OCI-LY1 (cell line): ENCODE results near the gene DAAM2.

Source experiments
- H2AFZ ChIP-seq: fragments of 200-600 bp; sonication (generic), shearing (Covaris generic); 2 replicates; pipeline ENCODE4 v1.6.0; 2014; ENCODE audit warnings: antibody characterized with exemption, mild to moderate bottlenecking, low read length
- H3F3A ChIP-seq: fragments of 200-600 bp; sonication (generic), shearing (Covaris generic); 2 replicates; pipeline ENCODE4 v1.6.0; 2014; ENCODE audit warnings: mild to moderate bottlenecking, antibody characterized with exemption, low read length, moderate library complexity; ENCODE audit not compliant: insufficient read depth
- H3K27ac ChIP-seq: fragments of 200-600 bp; sonication (generic); 2 replicates; pipeline ENCODE4 v1.5.1; 2014; ENCODE audit warnings: low read length, mixed run types, mild to moderate bottlenecking, low read depth; ENCODE audit not compliant: poor library complexity, severe bottlenecking
- H3K27me3 ChIP-seq: fragments of 200-600 bp; sonication (generic); 2 replicates; pipeline ENCODE4 v1.6.0; 2014; ENCODE audit warnings: antibody characterized with exemption, mild to moderate bottlenecking, low read length, moderate library complexity; ENCODE audit not compliant: insufficient read depth
- H3K36me3 ChIP-seq: fragments of 200-600 bp; sonication (generic); 2 replicates; pipeline ENCODE4 v1.6.1; 2014; ENCODE audit warnings: mild to moderate bottlenecking, antibody characterized with exemption, low read length, moderate library complexity, mixed read lengths; ENCODE audit not compliant: insufficient read depth
- H3K4me1 ChIP-seq: fragments of 200-600 bp; sonication (generic); 2 replicates; pipeline ENCODE4 v1.5.1; 2014; ENCODE audit warnings: mild to moderate bottlenecking, low read length, moderate library complexity; ENCODE audit not compliant: insufficient read depth, severe bottlenecking
- H3K4me2 ChIP-seq: fragments of 200-600 bp; sonication (generic), shearing (Covaris generic); 2 replicates; pipeline ENCODE4 v1.6.1; 2014; ENCODE audit warnings: low read length
- H3K4me3 ChIP-seq: fragments of 200-600 bp; sonication (generic); 2 replicates; pipeline ENCODE4 v1.5.1; 2014; ENCODE audit warnings: low read length, low read depth, mild to moderate bottlenecking, mixed read lengths; ENCODE audit not compliant: poor library complexity, severe bottlenecking
- H3K79me2 ChIP-seq: fragments of 200-600 bp; shearing (Covaris generic); 2 replicates; pipeline ENCODE4 v1.6.1; 2016; ENCODE audit warnings: mixed run types, low read length, mixed read lengths; ENCODE audit not compliant: insufficient read depth
- H3K9ac ChIP-seq: fragments of 200-600 bp; sonication (generic), shearing (Covaris generic); 2 replicates; pipeline ENCODE4 v1.6.1; 2014; ENCODE audit warnings: mild to moderate bottlenecking, low read length, mixed read lengths
- H3K9me2 ChIP-seq: fragments of 200-600 bp; sonication (generic), shearing (Covaris generic); 2 replicates; pipeline ENCODE4 v1.6.1; 2014; ENCODE audit warnings: low read depth, mild to moderate bottlenecking, low read length, mixed read lengths
- H3K9me3 ChIP-seq: fragments of 200-600 bp; shearing (Covaris generic); 2 replicates; pipeline ENCODE4 v1.6.1; 2014; ENCODE audit warnings: low read length, mixed read lengths
- H4K20me1 ChIP-seq: fragments of 200-600 bp; sonication (generic), shearing (Covaris generic); 2 replicates; pipeline ENCODE4 v1.6.0; 2016; ENCODE audit warnings: mild to moderate bottlenecking, low read length; ENCODE audit not compliant: insufficient read depth
- CTCF ChIP-seq: fragments of 200-600 bp; sonication (generic), shearing (Covaris generic); IDR thresholded peaks from 2 replicates; pipeline ENCODE4 v1.5.1; 2017; ENCODE audit warnings: mild to moderate bottlenecking, antibody characterized with exemption, low read length, moderate library complexity, mixed read lengths
- EZH2 ChIP-seq: fragments of 200-600 bp; sonication (generic), shearing (Covaris generic); IDR thresholded peaks from 2 replicates; pipeline ENCODE4 v1.8.0; 2017; ENCODE audit warnings: borderline replicate concordance, mixed run types, mild to moderate bottlenecking, antibody characterized with exemption, low read length, moderate library complexity, mixed read lengths

DAAM2 gene

GRCh38 chr6:39938773-39939654 is 146.8 kb downstream of the DAAM2 start:
- H3K9me3 ChIP-seq = no peaks in the 10 kb centered on the region
- TF ChIP-seq EZH2 = no peak
- TF ChIP-seq CTCF = no peak
- H3K9ac ChIP-seq = no peak overlapping the region
- H3K79me2 ChIP-seq = no peaks in the 10 kb centered on the region
- H3K27me3 ChIP-seq = no peaks in the 10 kb centered on the region
- H3K4me2 ChIP-seq = no peak overlapping the region
- H3K9me2 ChIP-seq = no peaks in the 10 kb centered on the region
- no peak overlapping the region for H3K27ac ChIP-seq
- H4K20me1 ChIP-seq = no peaks in the 10 kb centered on the region
- H3K4me3 ChIP-seq = no peak overlapping the region
- no peaks in the 10 kb centered on the region for H3K4me1 ChIP-seq
- H3K36me3 ChIP-seq = no peaks in the 10 kb centered on the region
- H3F3A ChIP-seq = no peaks in the 10 kb centered on the region
- H2AFZ ChIP-seq = no peak overlapping the region

GRCh38 chr6:39941138-39941537 is 149.0 kb downstream of the DAAM2 start:
- H3K36me3 ChIP-seq = no peaks in the 10 kb centered on the region
- H3F3A ChIP-seq = no peaks in the 10 kb centered on the region
- H2AFZ ChIP-seq = no peak overlapping the region
- H3K27ac ChIP-seq = no peak overlapping the region
- no peaks in the 10 kb centered on the region for H4K20me1 ChIP-seq
- no peaks in the 10 kb centered on the region for H3K79me2 ChIP-seq
- no peak overlapping the region for H3K9ac ChIP-seq
- H3K9me3 ChIP-seq = no peaks in the 10 kb centered on the region
- H3K27me3 ChIP-seq = no peaks in the 10 kb centered on the region
- TF ChIP-seq EZH2 (no peak), CTCF (no peak)
- no peak overlapping the region for H3K4me2 ChIP-seq
- H3K4me3 ChIP-seq = no peak overlapping the region
- H3K4me1 ChIP-seq = no peaks in the 10 kb centered on the region
- no peaks in the 10 kb centered on the region for H3K9me2 ChIP-seq

GRCh38 chr6:39941820-39942219 is 149.6 kb downstream of the DAAM2 start:
- H3K9me3 ChIP-seq = no peaks in the 10 kb centered on the region
- H3K9ac ChIP-seq = no peak overlapping the region
- H4K20me1 ChIP-seq = no peaks in the 10 kb centered on the region
- no peak overlapping the region for H3K27ac ChIP-seq
- no peak overlapping the region for H3K4me2 ChIP-seq
- no peaks in the 10 kb centered on the region for H3K36me3 ChIP-seq
- H3K27me3 ChIP-seq = no peaks in the 10 kb centered on the region
- H3K4me3 ChIP-seq = no peak overlapping the region
- TF ChIP-seq EZH2 (no peak), CTCF (no peak)
- no peaks in the 10 kb centered on the region for H3F3A ChIP-seq
- H2AFZ ChIP-seq = no peak overlapping the region
- no peaks in the 10 kb centered on the region for H3K9me2 ChIP-seq
- H3K79me2 ChIP-seq = no peaks in the 10 kb centered on the region
- H3K4me1 ChIP-seq = no peaks in the 10 kb centered on the region
